Lower lobe of right lung (tissue), 2 donors: ENCODE measurements around the gene ARHGAP21. TPM values are rescaled to one million over a fixed set of nuclear protein-coding genes. Genes with fewer than 3 reads are reported as not detected.
"Not testable (repeated sequence)": the region's sequence is repeated elsewhere in the genome, so short reads cannot be mapped to it uniquely, and the experiment has no call there.

ENCODE experiments used
- ATAC-seq, 2 donors: fragments of 200-7000 bp; cut with Tn5 transposase; one replicate each; pipeline ENCODE4 v1.9.1; 2020 to 2022; ENCODE audit warnings: mild to moderate bottlenecking in 2 of 2, moderate library complexity in 2 of 2
- DNase-seq: peaks from one replicate; pipeline ENCODE4 v3.0.0-alpha.2; 2020
- H3K27ac ChIP-seq: fragments of 200-600 bp; one replicate; pipeline ENCODE4 v1.8.0; 2022
- H3K27me3 ChIP-seq: fragments of 200-600 bp; one replicate; pipeline ENCODE4 v1.8.0; 2022; ENCODE audit warnings: low read depth
- H3K36me3 ChIP-seq: fragments of 200-600 bp; one replicate; pipeline ENCODE4 v1.8.0; 2022; ENCODE audit warnings: mild to moderate bottlenecking
- H3K4me1 ChIP-seq: fragments of 200-600 bp; one replicate; pipeline ENCODE4 v1.8.0; 2022
- H3K4me3 ChIP-seq: fragments of 200-600 bp; one replicate; pipeline ENCODE4 v1.8.0; 2022; ENCODE audit warnings: mild to moderate bottlenecking
- H3K9me3 ChIP-seq: fragments of 200-600 bp; one replicate; pipeline ENCODE4 v1.8.0; 2022
- intact Hi-C: fragments of 100-400 bp; cut with DNase I; formaldehyde crosslinking; loops from one replicate; pipeline ENCODE4 v1.11.0; 2022
- total RNA-seq: library from RNA; stranded (reverse); fragmentation: NEBNext Ultra II Directional; extraction: Animal tissue kit (Norgen Biotek cat#: 25700); gene quantifications from one replicate; pipeline ENCODE4 v1.2.1, GENCODE V29; 2021
- TF ChIP-seq, protein P1 (sequence below): fragments of 200-600 bp; IDR thresholded peaks from one replicate; pipeline ENCODE4 v1.8.0; 2022; ENCODE audit warnings: antibody characterized with exemption, mild to moderate bottlenecking
- donor health status: DM: no; HTN: yes; CAD: no; lungs with severe emphysema.

The ARHGAP21 gene
- total RNA-seq, 1 donor from 2014 or later, result 83.1 TPM

DNA sequence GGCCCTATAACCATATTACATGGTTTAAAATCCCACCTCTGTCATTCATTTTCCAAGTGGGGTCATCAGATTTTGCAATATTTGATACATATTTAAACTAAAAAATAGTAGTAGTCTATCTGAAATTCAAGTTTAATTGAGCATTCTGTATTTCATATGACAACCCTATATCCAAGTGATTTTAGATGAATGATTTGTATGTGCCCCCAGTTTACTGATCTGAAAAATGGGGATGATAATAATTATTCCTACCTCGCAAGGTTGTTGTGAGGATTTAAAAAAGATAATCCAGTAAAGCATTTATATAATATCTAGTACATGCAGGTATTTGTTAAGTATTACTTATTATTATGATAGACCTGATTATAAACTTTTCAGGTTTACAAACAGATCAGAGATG, 84.6 kb downstream of the ARHGAP21 start:
- TF ChIP-seq, protein P1, sequence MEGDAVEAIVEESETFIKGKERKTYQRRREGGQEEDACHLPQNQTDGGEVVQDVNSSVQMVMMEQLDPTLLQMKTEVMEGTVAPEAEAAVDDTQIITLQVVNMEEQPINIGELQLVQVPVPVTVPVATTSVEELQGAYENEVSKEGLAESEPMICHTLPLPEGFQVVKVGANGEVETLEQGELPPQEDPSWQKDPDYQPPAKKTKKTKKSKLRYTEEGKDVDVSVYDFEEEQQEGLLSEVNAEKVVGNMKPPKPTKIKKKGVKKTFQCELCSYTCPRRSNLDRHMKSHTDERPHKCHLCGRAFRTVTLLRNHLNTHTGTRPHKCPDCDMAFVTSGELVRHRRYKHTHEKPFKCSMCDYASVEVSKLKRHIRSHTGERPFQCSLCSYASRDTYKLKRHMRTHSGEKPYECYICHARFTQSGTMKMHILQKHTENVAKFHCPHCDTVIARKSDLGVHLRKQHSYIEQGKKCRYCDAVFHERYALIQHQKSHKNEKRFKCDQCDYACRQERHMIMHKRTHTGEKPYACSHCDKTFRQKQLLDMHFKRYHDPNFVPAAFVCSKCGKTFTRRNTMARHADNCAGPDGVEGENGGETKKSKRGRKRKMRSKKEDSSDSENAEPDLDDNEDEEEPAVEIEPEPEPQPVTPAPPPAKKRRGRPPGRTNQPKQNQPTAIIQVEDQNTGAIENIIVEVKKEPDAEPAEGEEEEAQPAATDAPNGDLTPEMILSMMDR, result no peak
- H3K27me3 ChIP-seq, result no peaks in the 10 kb centered on the region
- H3K27ac ChIP-seq, result no peak overlapping the region
- H3K9me3 ChIP-seq, result no peaks in the 10 kb centered on the region
- H3K36me3 ChIP-seq, result no peaks in the 10 kb centered on the region
- H3K4me1 ChIP-seq, result peaks cover 11% of the 10 kb centered on the region
- ATAC-seq, result no peak
- H3K4me3 ChIP-seq, result no peak overlapping the region
- no peak for DNase-seq
- intact Hi-C loops, result no loop called here

DNA sequence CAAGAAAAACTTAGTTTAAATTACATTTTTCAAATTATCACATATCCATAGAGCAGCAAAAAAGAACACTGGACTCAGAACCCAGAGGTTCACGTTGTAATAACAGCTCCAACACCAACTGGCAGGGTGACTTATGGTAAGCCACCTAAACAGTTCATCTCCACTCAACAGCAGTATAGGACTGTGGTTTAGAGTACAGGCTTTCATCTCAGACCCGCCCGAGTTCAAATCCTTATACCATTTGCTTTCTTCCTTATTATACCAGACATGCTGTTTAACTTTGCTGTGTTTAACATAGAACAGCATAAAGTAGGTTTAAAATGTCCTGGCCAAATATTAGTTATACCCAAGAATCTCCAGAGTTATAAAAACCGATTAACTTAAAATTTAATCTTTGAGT, 97.9 kb downstream of the ARHGAP21 start:
- Histone ChIP-seq H3K27me3 (no peaks in the 10 kb centered on the region), H3K36me3 (peaks cover 13% of the 10 kb centered on the region), H3K9me3 (no peaks in the 10 kb centered on the region), H3K4me1 (no peaks in the 10 kb centered on the region), H3K27ac (no peak overlapping the region), H3K4me3 (no peak overlapping the region)
- ATAC-seq (no peak), DNase-seq (no peak)
- TF ChIP-seq, protein P1, result no peak
- intact Hi-C loops, result no loop called here

DNA sequence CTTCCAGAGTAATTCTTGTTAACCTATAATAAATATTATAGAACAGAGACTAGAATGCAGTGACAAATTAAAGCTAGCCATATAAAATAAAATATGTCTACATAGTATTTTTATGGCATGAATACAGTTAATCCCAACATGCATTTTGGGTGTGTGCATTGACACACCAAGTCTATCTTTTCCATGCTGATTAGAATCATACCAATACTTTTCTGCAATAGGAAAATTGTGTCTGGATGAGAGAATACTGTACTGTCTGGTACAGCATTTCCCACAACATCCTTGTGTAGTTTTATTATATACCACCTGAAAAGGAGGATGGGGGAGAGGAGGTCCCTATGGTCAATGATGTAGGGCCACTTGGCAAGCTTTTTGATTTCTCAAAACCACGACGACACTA, 100.3 kb downstream of the ARHGAP21 start:
- no peak for ATAC-seq

GRCh38 chr10:24622781-24623301, 100.8 kb downstream of the ARHGAP21 start:
- ATAC-seq, result no peak
- no peaks in the 10 kb centered on the region for H3K9me3 ChIP-seq
- H3K4me1 ChIP-seq, result no peaks in the 10 kb centered on the region
- no peak overlapping the region for H3K4me3 ChIP-seq
- H3K36me3 ChIP-seq, result peaks cover 15% of the 10 kb centered on the region
- no peaks in the 10 kb centered on the region for H3K27me3 ChIP-seq
- H3K27ac ChIP-seq, result no peak overlapping the region
- DNase-seq, result no peak
- intact Hi-C loops, result no loop called here
- TF ChIP-seq, protein P1, result no peak

More for the DNA sequence above, 100.3 kb downstream of the ARHGAP21 start:
- H3K9me3 ChIP-seq, result no peaks in the 10 kb centered on the region
- DNase-seq, result no peak
- TF ChIP-seq, protein P1, result no peak
- H3K36me3 ChIP-seq, result peaks cover 15% of the 10 kb centered on the region
- no peak overlapping the region for H3K4me3 ChIP-seq
- no peaks in the 10 kb centered on the region for H3K27me3 ChIP-seq
- no peak overlapping the region for H3K27ac ChIP-seq
- intact Hi-C loops, result no loop called here
- H3K4me1 ChIP-seq, result no peaks in the 10 kb centered on the region

GRCh38 chr10:24621035-24621795, 102.5 kb downstream of the ARHGAP21 start:
- intact Hi-C loops, H3K27me3 ChIP-seq, ATAC-seq, H3K4me1 ChIP-seq, H3K27ac ChIP-seq, H3K9me3 ChIP-seq, DNase-seq, H3K4me3 ChIP-seq: not testable (repeated sequence)
- peaks cover 13% of the 10 kb centered on the region for H3K36me3 ChIP-seq

DNA sequence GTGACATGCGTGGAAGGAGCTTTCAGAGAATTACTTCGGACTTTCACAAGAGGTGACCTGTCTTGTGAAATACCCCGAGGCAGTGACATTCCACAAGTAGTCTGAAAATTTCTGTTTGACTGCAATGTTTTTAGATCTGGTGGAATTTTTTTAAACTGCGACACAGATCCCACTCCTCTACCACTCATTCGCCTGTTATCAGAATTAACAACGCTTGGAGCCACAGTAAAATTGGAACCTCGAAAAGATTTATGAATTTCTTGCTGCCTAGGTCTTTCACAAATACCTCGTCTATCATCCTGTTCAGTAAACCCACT, 103.7 kb downstream of the ARHGAP21 start:
- peaks cover 13% of the 10 kb centered on the region for H3K36me3 ChIP-seq
- ATAC-seq, result peak in 1 of 2 donors; percentile 15
- H3K9me3 ChIP-seq, H3K4me3 ChIP-seq, H3K27me3 ChIP-seq, intact Hi-C loops, H3K4me1 ChIP-seq, DNase-seq, H3K27ac ChIP-seq: not testable (repeated sequence)

DNA sequence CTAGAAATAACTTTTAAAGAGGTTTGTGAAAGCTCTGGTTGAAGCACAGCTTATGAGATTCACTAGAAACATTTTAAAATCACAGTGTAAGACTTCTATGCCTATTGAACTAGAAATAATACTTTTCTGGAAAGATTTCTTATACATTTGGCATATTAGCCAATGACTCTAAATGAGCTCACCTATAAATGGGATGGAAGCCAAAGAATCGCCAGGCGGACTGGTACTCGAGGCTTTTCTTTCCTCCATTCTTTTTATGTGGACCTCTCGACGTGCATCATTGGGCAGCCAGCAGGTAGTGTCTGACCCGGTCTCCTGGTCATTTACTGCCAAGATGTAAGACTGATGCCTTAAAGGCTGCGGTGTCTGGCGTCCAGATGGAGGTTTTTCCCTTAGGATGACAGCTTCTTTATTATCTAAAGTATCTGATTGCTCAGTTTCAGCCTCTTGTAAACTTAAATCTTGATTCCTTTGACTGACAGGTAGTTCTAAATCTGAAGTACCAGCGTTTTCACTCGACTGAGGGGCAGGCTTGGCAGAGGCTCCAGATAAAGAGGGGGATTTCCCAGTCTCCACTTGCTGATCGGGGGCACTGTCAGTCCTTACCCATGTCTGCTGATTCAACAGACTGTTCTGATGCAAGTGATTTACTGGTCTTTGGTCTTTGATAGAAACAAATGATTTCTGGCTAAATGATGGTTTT, 104.2 kb downstream of the ARHGAP21 start:
- H3K36me3 ChIP-seq, result peaks cover 13% of the 10 kb centered on the region
- H3K9me3 ChIP-seq, intact Hi-C loops, H3K4me3 ChIP-seq, H3K27ac ChIP-seq, DNase-seq, H3K27me3 ChIP-seq, H3K4me1 ChIP-seq: not testable (repeated sequence)
- ATAC-seq, result peak; percentile 32 to 64
